ENCODE measurements around the gene GAPDHS. TPM values are rescaled to one million over a fixed set of nuclear protein-coding genes. Genes with fewer than 3 reads are reported as not detected.

The GAPDHS gene
- total RNA-seq, 1 experiment from 2014 or later: not detected

DNA sequence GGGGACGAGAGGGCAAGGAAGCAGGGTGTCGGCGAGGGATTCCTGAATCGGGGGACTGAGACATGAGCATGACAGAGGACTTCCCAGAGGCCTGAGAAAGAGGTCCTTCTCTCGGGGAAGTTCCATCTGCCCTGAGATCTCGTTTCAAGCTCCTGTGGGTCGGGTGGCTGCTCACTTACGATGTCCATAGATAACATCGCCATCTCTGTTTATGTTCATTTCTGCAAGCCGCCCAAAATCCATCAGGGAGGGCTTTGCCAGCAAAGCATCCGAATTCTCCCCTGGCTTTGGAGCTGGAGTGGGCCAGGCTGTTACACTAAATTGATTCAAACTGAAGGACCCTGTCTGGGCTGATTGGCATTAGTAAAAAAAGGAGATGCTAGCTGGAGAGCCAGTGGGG lies 25.7 kb upstream of the GAPDHS start:
- peaks cover 4% of the 10 kb centered on the region; the same call in 1 of the 2 replicates for H4K20me1 ChIP-seq (ENCODE audit: insufficient read depth, low read depth, low read length)
- no peak overlapping the region for H3K4me3 ChIP-seq (ENCODE audit: low read length)
- H3K9me3 ChIP-seq (ENCODE audit: low read length): no peaks in the 10 kb centered on the region
- no peak overlapping the region for H3K9ac ChIP-seq (ENCODE audit: low read length)
- H2AFZ ChIP-seq (ENCODE audit: low read length): no peak overlapping the region
- no peaks in the 10 kb centered on the region for H3K36me3 ChIP-seq (ENCODE audit: insufficient read depth, low read length)
- H3K4me1 ChIP-seq (ENCODE audit: low read length): peaks cover 12% of the 10 kb centered on the region
- no peaks in the 10 kb centered on the region for H3K9me2 ChIP-seq (replicated peaks; ENCODE audit: insufficient read depth, low read length)
- no peak overlapping the region for H3K27ac ChIP-seq (ENCODE audit: low read length)
- no peaks in the 10 kb centered on the region for H3K79me2 ChIP-seq (ENCODE audit: low read length)
- H3K4me2 ChIP-seq (ENCODE audit: low read depth, low read length, poor library complexity, severe bottlenecking): no peak overlapping the region
- H3K27me3 ChIP-seq (ENCODE audit: low read length): no peaks in the 10 kb centered on the region
- DNase-seq: no peak

- peaks cover 4% of the 10 kb centered on the region; the same call in 1 of the 2 replicates for H4K20me1 ChIP-seq (ENCODE audit: insufficient read depth, low read depth, low read length)
- no peak overlapping the region for H3K4me3 ChIP-seq (ENCODE audit: low read length)
- H3K27me3 ChIP-seq (ENCODE audit: low read length): no peaks in the 10 kb centered on the region
- H3K9me3 ChIP-seq (ENCODE audit: low read length): no peaks in the 10 kb centered on the region
- no peaks in the 10 kb centered on the region for H3K79me2 ChIP-seq (ENCODE audit: low read length)
- H3K9ac ChIP-seq (ENCODE audit: low read length): no peak overlapping the region
- DNase-seq: no peak
- H3K4me2 ChIP-seq (ENCODE audit: low read depth, low read length, poor library complexity, severe bottlenecking): no peak overlapping the region
- H3K4me1 ChIP-seq (ENCODE audit: low read length): peaks cover 7% of the 10 kb centered on the region
- H3K36me3 ChIP-seq (ENCODE audit: insufficient read depth, low read length): no peaks in the 10 kb centered on the region
- H2AFZ ChIP-seq (ENCODE audit: low read length): no peak overlapping the region
- no peaks in the 10 kb centered on the region for H3K9me2 ChIP-seq (replicated peaks; ENCODE audit: insufficient read depth, low read length)
- H3K27ac ChIP-seq (ENCODE audit: low read length): no peak overlapping the region
Observed at GRCh38 chr19:35508129-35508528, 25.1 kb upstream of the GAPDHS start.

- DNase-seq: no peak
- H3K4me2 ChIP-seq (ENCODE audit: low read depth, low read length, poor library complexity, severe bottlenecking): no peak overlapping the region
Observed at GRCh38 chr19:35509018-35509652, 24.1 kb upstream of the GAPDHS start.

DNA sequence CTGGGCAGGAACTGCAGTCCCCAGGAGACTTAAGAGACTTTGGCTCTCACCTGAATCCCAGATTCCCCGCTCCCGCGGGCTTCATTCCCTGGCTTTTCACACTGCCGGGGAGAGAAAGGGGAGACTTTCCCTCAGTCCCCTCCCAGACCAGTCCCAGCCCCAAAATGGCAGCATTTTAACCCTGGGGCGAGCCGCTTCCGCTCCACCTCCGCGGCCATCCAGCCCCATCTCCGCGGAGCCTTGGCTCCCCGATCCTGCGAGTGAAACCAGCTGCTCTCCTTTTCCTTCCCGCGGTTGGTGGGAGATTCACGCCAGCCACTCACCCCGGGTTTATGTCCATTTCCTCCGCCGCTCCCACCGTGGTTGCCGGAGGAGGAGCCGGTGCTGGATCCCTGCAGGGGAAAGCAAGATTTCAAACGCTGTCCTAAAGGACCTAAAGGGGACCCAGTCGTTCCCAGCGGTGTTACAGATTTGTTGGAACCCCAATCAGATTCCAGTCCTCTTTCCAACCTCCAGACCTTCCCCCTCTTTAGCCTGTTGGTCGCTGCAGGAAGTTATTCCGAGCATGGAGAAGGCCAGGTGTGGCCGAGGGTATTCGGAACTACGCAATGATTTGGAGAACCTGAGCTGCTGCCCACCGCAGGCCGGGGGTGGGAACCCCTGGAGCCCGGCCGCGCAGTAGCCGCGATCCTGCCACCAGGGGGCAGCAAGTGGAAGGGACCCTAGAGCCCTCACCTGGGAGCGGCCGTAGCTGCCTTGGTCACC lies 23.2 kb upstream of the GAPDHS start:
- Histone ChIP-seq H3K79me2 (ENCODE audit: low read length) (no peaks in the 10 kb centered on the region), H3K4me2 (ENCODE audit: low read depth, low read length, poor library complexity, severe bottlenecking) (no peak overlapping the region)
- peak; percentile 89 for DNase-seq

More at GRCh38 chr19:35509018-35509652, 24.1 kb upstream of the GAPDHS start:
- Histone ChIP-seq H3K4me1 (ENCODE audit: low read length) (peaks cover 7% of the 10 kb centered on the region), H2AFZ (ENCODE audit: low read length) (no peak overlapping the region), H3K27ac (ENCODE audit: low read length) (no peak overlapping the region), H4K20me1 (ENCODE audit: insufficient read depth, low read depth, low read length) (peaks cover 4% of the 10 kb centered on the region; the same call in 1 of the 2 replicates), H3K79me2 (ENCODE audit: low read length) (no peaks in the 10 kb centered on the region), H3K9ac (ENCODE audit: low read length) (no peak overlapping the region), H3K27me3 (ENCODE audit: low read length) (no peaks in the 10 kb centered on the region), H3K4me3 (ENCODE audit: low read length) (no peak overlapping the region), H3K9me2 (replicated peaks; ENCODE audit: insufficient read depth, low read length) (no peaks in the 10 kb centered on the region), H3K9me3 (ENCODE audit: low read length) (no peaks in the 10 kb centered on the region), H3K36me3 (ENCODE audit: insufficient read depth, low read length) (no peaks in the 10 kb centered on the region)

DNA sequence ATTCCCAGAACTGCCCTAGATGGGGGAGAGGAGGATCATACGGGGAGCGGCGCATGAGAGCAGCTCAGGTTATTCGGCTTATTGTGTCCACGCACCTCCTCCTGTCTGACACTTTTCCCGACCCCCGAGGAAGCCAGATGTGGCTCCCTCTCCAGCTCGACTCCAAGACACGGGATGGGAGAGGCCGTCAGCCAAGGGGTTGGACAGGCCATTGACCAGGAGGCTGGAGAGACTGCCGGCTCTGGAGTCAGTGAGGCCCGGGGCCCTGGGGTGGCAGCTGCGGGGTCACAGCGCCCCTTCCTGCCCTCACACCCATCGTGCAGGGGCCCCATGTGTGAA lies 22.7 kb upstream of the GAPDHS start:
- H3K79me2 ChIP-seq (ENCODE audit: low read length): no peaks in the 10 kb centered on the region
- no peaks in the 10 kb centered on the region for H3K36me3 ChIP-seq (ENCODE audit: insufficient read depth, low read length)
- DNase-seq: no peak
- H3K9me2 ChIP-seq (replicated peaks; ENCODE audit: insufficient read depth, low read length): no peaks in the 10 kb centered on the region
- peaks cover 7% of the 10 kb centered on the region for H3K4me1 ChIP-seq (ENCODE audit: low read length)
- peaks cover 4% of the 10 kb centered on the region; the same call in 1 of the 2 replicates for H4K20me1 ChIP-seq (ENCODE audit: insufficient read depth, low read depth, low read length)
- no peak overlapping the region for H3K9ac ChIP-seq (ENCODE audit: low read length)
- no peaks in the 10 kb centered on the region for H3K9me3 ChIP-seq (ENCODE audit: low read length)
- H2AFZ ChIP-seq (ENCODE audit: low read length): no peak overlapping the region
- no peak overlapping the region for H3K4me2 ChIP-seq (ENCODE audit: low read depth, low read length, poor library complexity, severe bottlenecking)
- no peaks in the 10 kb centered on the region for H3K27me3 ChIP-seq (ENCODE audit: low read length)
- H3K4me3 ChIP-seq (ENCODE audit: low read length): no peak overlapping the region
- H3K27ac ChIP-seq (ENCODE audit: low read length): no peak overlapping the region

More for the DNA sequence above, 23.2 kb upstream of the GAPDHS start:
- Histone ChIP-seq H2AFZ (ENCODE audit: low read length) (no peak overlapping the region), H3K36me3 (ENCODE audit: insufficient read depth, low read length) (no peaks in the 10 kb centered on the region), H3K4me1 (ENCODE audit: low read length) (peaks cover 7% of the 10 kb centered on the region), H3K9me2 (replicated peaks; ENCODE audit: insufficient read depth, low read length) (no peaks in the 10 kb centered on the region), H4K20me1 (ENCODE audit: insufficient read depth, low read depth, low read length) (peaks cover 4% of the 10 kb centered on the region; the same call in 1 of the 2 replicates), H3K4me3 (ENCODE audit: low read length) (no peak overlapping the region; the same call in 1 of the 2 replicates), H3K9me3 (ENCODE audit: low read length) (no peaks in the 10 kb centered on the region), H3K9ac (ENCODE audit: low read length) (no peak overlapping the region), H3K27me3 (ENCODE audit: low read length) (no peaks in the 10 kb centered on the region), H3K27ac (ENCODE audit: low read length) (no peak overlapping the region)

GRCh38 chr19:35511337-35511736 lies 21.9 kb upstream of the GAPDHS start:
- Histone ChIP-seq H3K36me3 (ENCODE audit: insufficient read depth, low read length) (no peaks in the 10 kb centered on the region), H3K4me2 (ENCODE audit: low read depth, low read length, poor library complexity, severe bottlenecking) (no peak overlapping the region), H3K9me3 (ENCODE audit: low read length) (no peaks in the 10 kb centered on the region), H3K9ac (ENCODE audit: low read length) (no peak overlapping the region), H3K4me3 (ENCODE audit: low read length) (no peak overlapping the region), H3K4me1 (ENCODE audit: low read length) (peaks cover 7% of the 10 kb centered on the region), H3K27ac (ENCODE audit: low read length) (no peak overlapping the region), H2AFZ (ENCODE audit: low read length) (no peak overlapping the region), H3K9me2 (replicated peaks; ENCODE audit: insufficient read depth, low read length) (no peaks in the 10 kb centered on the region), H3K79me2 (ENCODE audit: low read length) (no peaks in the 10 kb centered on the region), H3K27me3 (ENCODE audit: low read length) (no peaks in the 10 kb centered on the region), H4K20me1 (ENCODE audit: insufficient read depth, low read depth, low read length) (peaks cover 4% of the 10 kb centered on the region; the same call in 1 of the 2 replicates)
- DNase-seq: no peak

- Histone ChIP-seq H3K27me3 (ENCODE audit: low read length) (no peaks in the 10 kb centered on the region), H3K4me2 (ENCODE audit: low read depth, low read length, poor library complexity, severe bottlenecking) (no peak overlapping the region), H3K36me3 (ENCODE audit: insufficient read depth, low read length) (no peaks in the 10 kb centered on the region)
Observed at GRCh38 chr19:35512831-35513627, 20.2 kb upstream of the GAPDHS start.

More at GRCh38 chr19:35512831-35513627, 20.2 kb upstream of the GAPDHS start:
- Histone ChIP-seq H3K9ac (ENCODE audit: low read length) (no peak overlapping the region), H2AFZ (ENCODE audit: low read length) (no peak overlapping the region), H3K4me3 (ENCODE audit: low read length) (no peak overlapping the region), H4K20me1 (ENCODE audit: insufficient read depth, low read depth, low read length) (peaks cover 4% of the 10 kb centered on the region; the same call in 1 of the 2 replicates), H3K9me3 (ENCODE audit: low read length) (no peaks in the 10 kb centered on the region), H3K9me2 (replicated peaks; ENCODE audit: insufficient read depth, low read length) (no peaks in the 10 kb centered on the region), H3K79me2 (ENCODE audit: low read length) (no peaks in the 10 kb centered on the region), H3K27ac (ENCODE audit: low read length) (no peak overlapping the region), H3K4me1 (ENCODE audit: low read length) (peaks cover 7% of the 10 kb centered on the region)
- no peak for DNase-seq
